Cardiac muscle cell (in vitro differentiated cells and primary cell): ENCODE data around the gene MPZL1. TPM values are rescaled to one million over a fixed set of nuclear protein-coding genes. Genes with fewer than 3 reads are reported as not detected.

Experiments
- DNase-seq, 2 donors: peaks; one replicate each; pipeline versions ENCODE4 v3.0.0 to v3.0.0-alpha.2; 2010 to 2017; ENCODE audit warnings: low read depth in 1 of 2, low spot score in 1 of 2
- H3K27ac ChIP-seq: fragments of 200-600 bp; sonication (generic); 2 replicates; pipeline ENCODE4 v1.5.1; 2016
- H3K27me3 ChIP-seq: fragments of 200-600 bp; sonication (generic); 2 replicates; pipeline ENCODE4 v1.6.0; 2016; ENCODE audit warnings: control low read depth
- H3K36me3 ChIP-seq: fragments of 200-600 bp; sonication (generic); 2 replicates; pipeline ENCODE4 v1.5.1; 2016; ENCODE audit warnings: control low read depth
- H3K4me1 ChIP-seq: fragments of 200-600 bp; sonication (generic); 2 replicates; pipeline ENCODE4 v1.8.1; 2017; ENCODE audit warnings: low read depth, mild to moderate bottlenecking, mixed run types
- H3K4me3 ChIP-seq: fragments of 200-600 bp; sonication (generic); 2 replicates; pipeline ENCODE4 v1.5.1; 2016; ENCODE audit warnings: mild to moderate bottlenecking
- H3K9me3 ChIP-seq: fragments of 200-600 bp; sonication (generic); 2 replicates; pipeline ENCODE4 v1.5.1; 2017; ENCODE audit warnings: low read depth, mild to moderate bottlenecking, control low read depth
- polyA plus RNA-seq: library from polyadenylated mRNA; unstranded; fragments of >200 nt; fragmentation: Nextera tagmentation; extraction: Ambion mirVana; gene quantifications from 2 replicates; pipeline ENCODE4 v1.2.1, GENCODE V29; 2016
- total RNA-seq: library from RNA; depleted of rRNA; stranded (reverse); fragments of >200 nt; gene quantifications from 2 replicates; pipeline ENCODE4 v1.2.3, GENCODE V29; 2016
- TF ChIP-seq, protein P1 (sequence below): IDR thresholded peaks from 2 replicates; pipeline ENCODE4 v1.5.1; 2012; ENCODE audit warnings: low read depth, mild to moderate bottlenecking, low read length

The MPZL1 gene
- total and polyA plus RNA-seq, 2 experiments from 2014 or later, result 107 to 114 TPM

DNA sequence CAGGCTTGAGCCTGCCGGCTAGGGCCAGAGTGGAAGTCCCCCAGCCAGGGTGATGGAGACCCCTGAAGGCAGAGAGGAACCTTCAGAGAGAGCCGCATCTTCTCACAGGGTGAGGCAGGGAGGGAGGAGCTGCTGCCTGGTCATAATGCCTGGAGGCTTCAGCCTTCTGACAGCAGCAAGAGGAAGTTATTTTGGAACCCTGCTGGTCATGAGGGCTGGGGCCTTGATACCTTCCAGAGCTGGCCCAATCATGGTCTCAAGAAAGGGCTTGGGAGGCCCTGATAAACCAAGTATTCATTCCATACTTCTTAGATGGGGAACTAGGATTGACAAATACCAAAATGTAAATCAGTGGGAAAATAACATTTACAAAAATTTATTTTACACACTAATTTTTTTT is 26.6 kb upstream of the MPZL1 start:
- H3K27me3 ChIP-seq, result no peaks in the 10 kb centered on the region
- no peak overlapping the region for H3K4me3 ChIP-seq
- no peak for DNase-seq
- TF ChIP-seq, protein P1, sequence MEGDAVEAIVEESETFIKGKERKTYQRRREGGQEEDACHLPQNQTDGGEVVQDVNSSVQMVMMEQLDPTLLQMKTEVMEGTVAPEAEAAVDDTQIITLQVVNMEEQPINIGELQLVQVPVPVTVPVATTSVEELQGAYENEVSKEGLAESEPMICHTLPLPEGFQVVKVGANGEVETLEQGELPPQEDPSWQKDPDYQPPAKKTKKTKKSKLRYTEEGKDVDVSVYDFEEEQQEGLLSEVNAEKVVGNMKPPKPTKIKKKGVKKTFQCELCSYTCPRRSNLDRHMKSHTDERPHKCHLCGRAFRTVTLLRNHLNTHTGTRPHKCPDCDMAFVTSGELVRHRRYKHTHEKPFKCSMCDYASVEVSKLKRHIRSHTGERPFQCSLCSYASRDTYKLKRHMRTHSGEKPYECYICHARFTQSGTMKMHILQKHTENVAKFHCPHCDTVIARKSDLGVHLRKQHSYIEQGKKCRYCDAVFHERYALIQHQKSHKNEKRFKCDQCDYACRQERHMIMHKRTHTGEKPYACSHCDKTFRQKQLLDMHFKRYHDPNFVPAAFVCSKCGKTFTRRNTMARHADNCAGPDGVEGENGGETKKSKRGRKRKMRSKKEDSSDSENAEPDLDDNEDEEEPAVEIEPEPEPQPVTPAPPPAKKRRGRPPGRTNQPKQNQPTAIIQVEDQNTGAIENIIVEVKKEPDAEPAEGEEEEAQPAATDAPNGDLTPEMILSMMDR, result no peak
- H3K27ac ChIP-seq, result peak overlapping the region; percentile 17
- H3K36me3 ChIP-seq, result peaks cover 78% of the 10 kb centered on the region
- H3K9me3 ChIP-seq, result no peaks in the 10 kb centered on the region
- H3K4me1 ChIP-seq, result no peaks in the 10 kb centered on the region

DNA sequence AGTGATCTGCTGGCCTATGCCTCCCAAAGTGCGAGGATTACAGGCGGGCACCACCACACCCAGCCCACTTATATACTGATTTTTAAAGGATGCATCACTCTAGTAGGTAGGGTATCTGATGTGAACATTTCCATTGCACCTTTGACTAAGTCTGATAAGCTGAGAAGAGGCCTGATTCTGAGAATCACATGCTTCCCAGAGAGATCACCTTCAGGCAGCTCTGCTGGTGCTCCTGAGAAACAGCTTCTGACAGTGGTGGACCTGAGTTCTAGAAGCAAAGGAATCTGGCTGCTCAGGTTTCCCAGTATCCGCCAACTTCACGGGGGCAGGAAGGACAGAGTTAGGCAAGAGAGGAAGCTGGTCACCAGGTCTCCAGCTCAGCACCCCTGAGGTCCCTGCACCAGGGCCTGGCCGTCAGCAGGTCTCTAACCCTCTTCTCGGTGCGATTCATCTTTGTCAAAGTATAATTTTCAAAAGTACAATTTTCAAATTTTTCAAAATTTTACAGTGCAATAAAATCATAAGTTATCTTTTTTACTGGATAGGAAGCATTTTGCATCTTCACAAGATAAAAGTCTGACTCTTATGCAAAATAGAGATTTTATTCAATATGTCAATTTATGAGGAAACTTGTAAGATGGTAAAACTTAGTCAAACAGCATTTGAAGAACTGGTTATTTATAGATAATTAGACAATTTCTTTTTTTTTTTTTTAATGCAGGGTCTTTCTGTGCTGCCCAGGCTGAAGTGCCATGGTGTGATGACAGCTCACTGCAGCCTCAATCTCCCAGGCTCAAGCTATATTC is 25.8 kb upstream of the MPZL1 start:
- no peak for DNase-seq
- Histone ChIP-seq H3K27me3 (no peaks in the 10 kb centered on the region), H3K36me3 (peaks cover 76% of the 10 kb centered on the region), H3K4me3 (no peak overlapping the region), H3K4me1 (no peaks in the 10 kb centered on the region), H3K27ac (no peak overlapping the region), H3K9me3 (no peaks in the 10 kb centered on the region)
- TF ChIP-seq, protein P1, result no peak

DNA sequence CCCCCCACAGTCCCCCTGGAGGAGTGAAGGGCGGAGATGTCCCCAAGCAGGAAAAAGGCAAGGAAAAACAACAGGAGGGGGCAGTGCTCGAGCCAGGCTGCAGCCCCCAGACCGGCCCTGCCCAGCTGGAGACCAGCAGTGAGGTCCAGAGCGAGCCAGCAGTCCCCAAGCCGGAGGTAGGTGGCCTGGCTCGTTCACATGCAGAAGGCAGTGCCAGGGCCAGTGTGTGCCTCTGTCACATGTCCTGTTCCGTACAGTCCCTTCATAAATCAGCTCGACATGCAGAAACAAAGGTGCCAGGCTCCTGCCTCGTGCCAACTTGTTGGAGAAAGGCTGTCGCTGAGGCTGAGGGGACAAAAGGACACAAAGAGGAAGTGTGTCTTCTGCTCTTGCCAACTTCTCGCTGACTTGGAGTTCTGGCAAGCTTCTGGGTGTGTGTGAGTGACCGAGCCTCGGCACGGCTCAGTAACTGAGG is 24.1 kb upstream of the MPZL1 start:
- Histone ChIP-seq H3K27ac (no peak overlapping the region), H3K4me3 (no peak overlapping the region), H3K27me3 (no peaks in the 10 kb centered on the region), H3K4me1 (no peaks in the 10 kb centered on the region), H3K9me3 (no peaks in the 10 kb centered on the region), H3K36me3 (peaks cover 58% of the 10 kb centered on the region)
- TF ChIP-seq, protein P1, result no peak
- DNase-seq, result no peak

DNA sequence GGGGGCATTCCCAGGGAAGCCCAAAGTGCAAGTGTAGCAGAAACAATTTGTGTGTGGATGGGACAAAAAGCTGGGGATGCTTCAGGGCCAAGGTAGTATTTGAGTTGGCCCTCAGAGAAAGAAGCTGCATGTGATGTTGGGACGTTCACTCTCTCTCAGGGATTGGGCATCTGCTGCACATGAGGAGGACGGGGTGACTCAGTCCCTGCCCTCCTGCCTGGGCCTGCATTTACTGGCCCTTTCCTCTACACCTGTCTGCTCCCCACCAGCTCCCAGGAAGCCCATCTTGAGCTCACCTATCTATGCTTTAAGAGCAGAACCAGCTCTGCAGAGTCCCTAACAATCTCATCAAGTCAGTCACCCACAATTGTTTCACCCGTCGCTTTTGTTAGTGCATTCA is 23.5 kb upstream of the MPZL1 start:
- Histone ChIP-seq H3K27ac (no peak overlapping the region), H3K9me3 (no peaks in the 10 kb centered on the region), H3K36me3 (peaks cover 56% of the 10 kb centered on the region), H3K27me3 (no peaks in the 10 kb centered on the region), H3K4me1 (no peaks in the 10 kb centered on the region), H3K4me3 (no peak overlapping the region)
- TF ChIP-seq, protein P1, result no peak
- no peak for DNase-seq

DNA sequence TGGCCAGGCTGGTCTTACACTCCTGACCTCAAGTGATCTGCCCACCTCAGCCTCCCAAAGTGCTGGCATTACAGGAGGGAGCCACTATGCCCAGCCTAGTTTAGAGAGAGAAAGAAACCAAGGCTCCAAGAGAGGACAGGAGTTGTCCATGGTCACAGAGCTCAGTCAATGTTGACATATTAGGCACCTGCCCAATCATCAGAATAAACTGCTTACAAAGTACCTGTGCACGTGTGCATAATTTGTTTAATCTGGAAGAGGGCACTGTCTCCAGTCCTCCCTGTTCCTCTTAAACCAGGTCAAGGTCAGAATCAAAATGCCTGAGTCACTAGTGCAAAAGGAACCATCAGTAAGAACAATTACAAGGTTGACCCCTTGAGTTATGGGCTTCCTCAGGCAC is 20.3 kb upstream of the MPZL1 start:
- Histone ChIP-seq H3K9me3 (no peaks in the 10 kb centered on the region), H3K27me3 (no peaks in the 10 kb centered on the region), H3K4me3 (no peak overlapping the region), H3K27ac (no peak overlapping the region), H3K36me3 (peaks cover 44% of the 10 kb centered on the region), H3K4me1 (peaks cover 4% of the 10 kb centered on the region)
- TF ChIP-seq, protein P1, result no peak
- DNase-seq, result no peak
